CD4-positive, alpha-beta T cell (primary cell): ENCODE measurements around the gene PGM1. TPM values are rescaled to one million over a fixed set of nuclear protein-coding genes. Genes with fewer than 3 reads are reported as not detected.

Source experiments
- ATAC-seq: fragments of 200-7000 bp; cut with Tn5 transposase; one replicate; pipeline ENCODE4 v1.10.0; 2022; ENCODE audit warnings: mild to moderate bottlenecking; ENCODE audit not compliant: poor library complexity
- CTCF ChIA-PET: fragments of 350-600 bp; sonication (Branson Sonifier 250); formaldehyde crosslinking; loops from one replicate; lab custom pipeline; 2021; ENCODE audit warnings: antibody characterized with exemption, inconsistent platforms; lab: Charles Lee
- POLR2A ChIA-PET: fragments of 350-600 bp; sonication (Branson Sonifier 250); formaldehyde crosslinking; loops from one replicate; lab custom pipeline; 2021; ENCODE audit warnings: antibody characterized with exemption, inconsistent platforms; lab: Charles Lee
- DNase-seq, 14 experiments: peaks; one replicate each; pipeline ENCODE4 v3.0.0-alpha.2; 2013 to 2020; ENCODE audit warnings: mixed read lengths in 2 of 14
- H3K27ac ChIP-seq, 2 donors: one replicate each; pipeline versions ENCODE4 v1.5.1 to v1.7.0; 2013; ENCODE audit warnings: low read length in 2 of 2, low read depth in 1 of 2, mild to moderate bottlenecking in 1 of 2
- H3K27me3 ChIP-seq, 2 experiments: 1 replicate in 1 of 2; 2 replicates in 1 of 2; pipeline versions ENCODE4 v1.6.1 to v1.7.0; 2013; ENCODE audit warnings: low read length in 2 of 2, control low read depth in 1 of 2, mild to moderate bottlenecking in 1 of 2, moderate library complexity in 1 of 2; ENCODE audit not compliant: insufficient read depth in 2 of 2, control insufficient read depth in 1 of 2
- H3K36me3 ChIP-seq: one replicate; pipeline ENCODE4 v1.6.1; 2013; ENCODE audit warnings: low read length, control low read depth; ENCODE audit not compliant: insufficient read depth
- H3K4me1 ChIP-seq: one replicate; pipeline ENCODE4 v1.6.1; 2013; ENCODE audit warnings: low read length, control low read depth; ENCODE audit not compliant: insufficient read depth
- H3K4me3 ChIP-seq: one replicate; pipeline ENCODE4 v1.5.1; 2013; ENCODE audit warnings: mild to moderate bottlenecking, low read length, moderate library complexity
- H3K9me3 ChIP-seq, 2 experiments: 1 replicate in 1 of 2; 2 replicates in 1 of 2; pipeline versions ENCODE4 v1.6.1 to v1.7.0; 2013; ENCODE audit warnings: low read length in 2 of 2, mild to moderate bottlenecking in 2 of 2, control low read depth in 1 of 2, moderate library complexity in 1 of 2; ENCODE audit not compliant: control insufficient read depth in 1 of 2, insufficient read depth in 1 of 2
- H3K27ac Mint-ChIP-seq: one replicate; pipeline ENCODE4 v1.8.0; 2020; ENCODE audit warnings: mixed read lengths
- H3K27me3 Mint-ChIP-seq: one replicate; pipeline ENCODE4 v1.8.0; 2021; ENCODE audit warnings: mixed read lengths
- H3K36me3 Mint-ChIP-seq: one replicate; pipeline ENCODE4 v1.8.0; 2021; ENCODE audit warnings: low read depth, mixed read lengths
- H3K4me1 Mint-ChIP-seq: one replicate; pipeline ENCODE4 v1.8.0; 2021; ENCODE audit warnings: low read depth, mixed read lengths
- H3K4me3 Mint-ChIP-seq: one replicate; pipeline ENCODE4 v1.8.0; 2020; ENCODE audit warnings: mild to moderate bottlenecking, mixed read lengths
- H3K9me3 Mint-ChIP-seq: one replicate; pipeline ENCODE4 v1.8.0; 2020; ENCODE audit warnings: mixed read lengths
- intact Hi-C, 2 experiments: fragments of 100-400 bp; cut with DNase I in 1 of 2; cut with micrococcal nuclease in 1 of 2; formaldehyde crosslinking; loops; one replicate each; pipeline versions ENCODE4 v1.15.1 to v1.9.0; 2023 to 2025; cut with DNase I, micrococcal nuclease
- total RNA-seq, 174 experiments: library from RNA in 2 of 174; stranded (reverse) in 2 of 174; gene quantifications; one replicate each; pipeline ENCODE4 v1.2.3 and lab custom pipeline; 2021 to 2026
- TF ChIP-seq, protein P1 (sequence below): fragments of 200-600 bp; IDR thresholded peaks from one replicate; pipeline ENCODE4 v1.8.0; 2022; ENCODE audit warnings: antibody characterized with exemption, mild to moderate bottlenecking

Gene PGM1
- total RNA-seq, 2 experiments from 2014 or later, result 5.4 to 5.6 TPM

DNA sequence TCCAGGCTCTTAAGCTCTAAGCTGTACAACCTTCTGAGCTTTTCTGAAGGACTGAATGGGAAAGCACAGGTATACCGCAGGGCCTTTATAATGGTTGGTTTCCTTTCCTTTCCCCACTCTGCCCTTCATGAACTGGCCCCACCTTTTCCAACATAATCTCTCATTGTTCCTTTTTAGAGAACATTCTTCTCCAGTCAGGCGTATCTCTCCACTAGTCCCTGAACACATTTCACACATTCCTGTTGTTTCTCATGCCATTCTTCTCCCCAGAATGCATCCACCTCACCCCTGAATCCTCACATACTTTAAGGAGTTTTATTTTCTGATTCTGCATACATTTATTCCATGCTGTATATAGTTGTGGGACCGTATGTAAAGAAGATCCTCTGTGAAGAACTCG is 41.3 kb downstream of the PGM1 start:
- DNase-seq (no peak), ATAC-seq (no peak)
- no peak overlapping the region for H3K27ac ChIP-seq
- H3K9me3 ChIP-seq, result no peaks in the 10 kb centered on the region
- Mint-ChIP-seq H3K9me3 (no peaks in the 10 kb centered on the region), H3K27me3 (no peaks in the 10 kb centered on the region), H3K4me3 (no peak overlapping the region), H3K27ac (no peak overlapping the region), H3K4me1 (no peaks in the 10 kb centered on the region), H3K36me3 (peaks cover 93% of the 10 kb centered on the region)
- POLR2A ChIA-PET, result no interaction called here
- H3K4me3 ChIP-seq, result no peak overlapping the region
- CTCF ChIA-PET, result no interaction called here
- H3K36me3 ChIP-seq, result peaks cover 58% of the 10 kb centered on the region
- intact Hi-C loops, result no loop called here
- TF ChIP-seq, protein P1, sequence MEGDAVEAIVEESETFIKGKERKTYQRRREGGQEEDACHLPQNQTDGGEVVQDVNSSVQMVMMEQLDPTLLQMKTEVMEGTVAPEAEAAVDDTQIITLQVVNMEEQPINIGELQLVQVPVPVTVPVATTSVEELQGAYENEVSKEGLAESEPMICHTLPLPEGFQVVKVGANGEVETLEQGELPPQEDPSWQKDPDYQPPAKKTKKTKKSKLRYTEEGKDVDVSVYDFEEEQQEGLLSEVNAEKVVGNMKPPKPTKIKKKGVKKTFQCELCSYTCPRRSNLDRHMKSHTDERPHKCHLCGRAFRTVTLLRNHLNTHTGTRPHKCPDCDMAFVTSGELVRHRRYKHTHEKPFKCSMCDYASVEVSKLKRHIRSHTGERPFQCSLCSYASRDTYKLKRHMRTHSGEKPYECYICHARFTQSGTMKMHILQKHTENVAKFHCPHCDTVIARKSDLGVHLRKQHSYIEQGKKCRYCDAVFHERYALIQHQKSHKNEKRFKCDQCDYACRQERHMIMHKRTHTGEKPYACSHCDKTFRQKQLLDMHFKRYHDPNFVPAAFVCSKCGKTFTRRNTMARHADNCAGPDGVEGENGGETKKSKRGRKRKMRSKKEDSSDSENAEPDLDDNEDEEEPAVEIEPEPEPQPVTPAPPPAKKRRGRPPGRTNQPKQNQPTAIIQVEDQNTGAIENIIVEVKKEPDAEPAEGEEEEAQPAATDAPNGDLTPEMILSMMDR, result no peak
- H3K27me3 ChIP-seq, result no peaks in the 10 kb centered on the region
- no peaks in the 10 kb centered on the region for H3K4me1 ChIP-seq

DNA sequence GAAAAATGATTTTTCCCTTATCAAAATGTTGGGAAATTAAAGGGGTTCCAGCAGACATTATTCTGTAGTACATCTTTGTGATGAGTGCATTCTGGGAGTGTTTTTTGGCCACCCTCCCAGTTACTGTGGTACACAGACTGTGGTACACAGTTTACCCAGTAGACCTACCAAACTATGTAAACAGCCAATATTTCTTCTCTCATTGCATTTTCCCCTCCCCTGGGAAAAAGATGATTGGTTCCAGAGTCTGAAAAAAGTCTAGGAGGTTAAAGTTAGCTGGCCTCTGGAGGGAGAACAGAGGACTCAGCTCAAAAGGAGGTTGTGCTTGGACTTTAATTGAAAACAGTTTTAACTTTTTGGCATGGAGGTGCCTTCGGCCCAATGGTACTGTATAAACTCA is 42.5 kb downstream of the PGM1 start:
- Mint-ChIP-seq H3K9me3 (no peaks in the 10 kb centered on the region), H3K4me3 (no peak overlapping the region), H3K4me1 (no peaks in the 10 kb centered on the region), H3K36me3 (peaks cover 93% of the 10 kb centered on the region), H3K27me3 (no peaks in the 10 kb centered on the region), H3K27ac (no peak overlapping the region)
- H3K4me1 ChIP-seq, result no peaks in the 10 kb centered on the region
- ChIA-PET POLR2A (no interaction called here), CTCF (no interaction called here)
- no peaks in the 10 kb centered on the region for H3K27me3 ChIP-seq
- TF ChIP-seq, protein P1, result no peak
- DNase-seq (no peak), ATAC-seq (no peak)
- no peak overlapping the region for H3K4me3 ChIP-seq
- H3K36me3 ChIP-seq, result peaks cover 56% of the 10 kb centered on the region
- intact Hi-C loops, result no loop called here
- no peak overlapping the region for H3K27ac ChIP-seq
- no peaks in the 10 kb centered on the region for H3K9me3 ChIP-seq

DNA sequence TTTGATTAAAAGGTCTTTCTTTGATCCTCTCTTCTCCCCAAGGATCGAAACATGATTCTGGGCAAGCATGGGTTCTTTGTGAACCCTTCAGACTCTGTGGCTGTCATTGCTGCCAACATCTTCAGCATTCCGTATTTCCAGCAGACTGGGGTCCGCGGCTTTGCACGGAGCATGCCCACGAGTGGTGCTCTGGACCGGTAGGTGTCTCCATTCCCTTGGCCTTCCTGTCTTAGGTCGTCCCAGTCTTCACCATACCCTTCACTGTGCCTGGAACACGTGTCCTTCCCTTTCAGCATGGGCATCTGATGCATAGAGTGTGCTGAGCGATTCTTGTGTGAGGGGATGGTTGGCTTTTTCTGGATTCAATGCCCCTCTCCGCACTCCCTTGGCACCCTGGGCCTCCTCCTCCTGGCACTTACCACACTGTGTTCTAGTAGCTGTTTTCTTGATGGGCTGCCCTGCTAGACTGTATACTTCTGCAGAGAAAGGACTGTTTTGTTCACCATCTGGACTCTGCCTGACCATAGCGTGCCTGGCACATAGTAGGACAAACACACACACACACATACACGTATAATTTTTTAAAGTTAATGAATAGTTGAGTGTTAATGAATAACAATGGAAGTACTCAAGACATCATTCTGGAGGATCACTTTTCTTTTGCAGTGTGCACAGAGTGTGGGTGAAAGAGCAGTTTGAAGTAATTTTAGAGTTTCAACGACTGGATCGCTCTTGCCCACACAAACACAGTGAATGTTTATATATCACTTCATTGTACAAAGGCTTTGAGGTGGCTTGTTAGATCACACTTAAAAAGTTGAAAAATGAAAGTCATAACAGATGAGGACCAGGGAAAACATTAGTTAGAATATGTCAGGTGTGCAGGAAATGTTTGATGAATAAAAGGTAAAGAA is 43.2 kb downstream of the PGM1 start:
- H3K9me3 Mint-ChIP-seq, result no peaks in the 10 kb centered on the region
- Histone ChIP-seq H3K27me3 (no peaks in the 10 kb centered on the region), H3K4me3 (no peak overlapping the region), H3K27ac (no peak overlapping the region), H3K4me1 (no peaks in the 10 kb centered on the region), H3K9me3 (no peaks in the 10 kb centered on the region), H3K36me3 (peaks cover 54% of the 10 kb centered on the region)
- POLR2A ChIA-PET, result no interaction called here
- TF ChIP-seq, protein P1, result no peak
- no peak for ATAC-seq
- no peak for DNase-seq
- H3K4me1 Mint-ChIP-seq, result no peaks in the 10 kb centered on the region
- no peak overlapping the region for H3K27ac Mint-ChIP-seq
- intact Hi-C loops, result no loop called here
- no peak overlapping the region for H3K4me3 Mint-ChIP-seq
- no peaks in the 10 kb centered on the region for H3K27me3 Mint-ChIP-seq
- CTCF ChIA-PET, result no interaction called here
- H3K36me3 Mint-ChIP-seq, result peaks cover 91% of the 10 kb centered on the region
